KBM-7 (cell line): ENCODE measurements around the gene MTHFS.
"Not testable (repeated sequence)": the region's sequence is repeated elsewhere in the genome, so short reads cannot be mapped to it uniquely, and the experiment has no call there.

Source experiments
- DNase-seq: peaks from one replicate; pipeline ENCODE4 v3.0.0-alpha.2; 2015
- in situ Hi-C: fragments of 300-500 bp; cut with MboI; formaldehyde crosslinking; loops from 2 replicates; pipeline ENCODE4 v1.14.3; 2020; ENCODE audit warnings: low sequenced_read_pairs, low pct_unique_long_range_greater_than_20kb, mixed read lengths

The MTHFS gene

DNA sequence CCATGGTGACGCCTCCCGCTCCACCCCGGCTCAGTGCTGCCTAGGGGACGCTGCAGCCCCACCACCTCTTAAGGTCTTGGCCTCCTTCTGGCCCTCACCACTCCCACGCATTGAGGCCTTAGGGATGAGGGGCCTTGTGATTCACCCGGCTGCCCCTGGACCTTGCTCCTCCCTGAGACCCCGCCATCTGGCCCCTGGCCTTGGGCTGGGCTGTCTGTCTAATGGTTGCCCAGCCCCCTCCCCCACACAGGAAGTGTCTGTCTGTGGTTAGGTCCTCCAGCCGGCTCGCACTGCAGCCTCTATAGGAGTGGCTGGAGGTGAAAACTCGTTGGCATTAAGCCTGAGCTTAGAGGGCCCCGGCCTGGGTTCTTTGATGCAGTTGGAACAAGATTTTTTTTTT lies 21.5 kb upstream of the MTHFS start:
- in situ Hi-C loops = no loop called here

DNA sequence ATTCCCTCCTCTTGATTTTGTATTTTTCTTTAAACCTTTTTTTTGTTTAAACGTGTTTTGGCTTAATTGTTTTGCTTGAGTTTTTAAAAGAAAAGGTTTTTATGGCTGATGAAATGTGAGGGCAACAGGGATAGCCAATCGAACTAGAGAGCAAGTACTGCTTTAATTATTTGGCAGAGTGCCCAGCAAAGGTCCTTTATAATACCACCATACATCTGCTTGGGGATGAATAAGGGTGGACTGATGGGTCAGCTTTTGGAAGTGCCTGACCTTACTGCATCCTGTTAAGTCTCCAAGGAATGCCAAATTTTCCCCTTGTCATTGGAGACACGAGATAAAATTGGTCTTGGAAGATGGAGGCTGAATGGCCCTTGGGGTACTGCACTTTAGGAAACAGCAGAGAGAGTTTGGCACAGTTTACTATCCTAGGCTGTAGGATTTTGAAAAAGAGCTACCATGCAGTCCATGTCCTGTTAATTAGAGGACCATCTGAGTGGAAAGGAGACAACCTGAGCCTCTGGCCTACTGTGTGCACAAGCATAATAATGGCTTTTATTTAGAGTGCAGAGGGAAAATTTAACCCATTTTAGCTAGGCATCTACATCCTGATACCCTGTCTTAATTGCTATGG lies 19.8 kb upstream of the MTHFS start:
- DNase-seq = no peak
- in situ Hi-C loops = no loop called here

More for the DNA sequence above, 21.5 kb upstream of the MTHFS start:
- no peak for DNase-seq

DNA sequence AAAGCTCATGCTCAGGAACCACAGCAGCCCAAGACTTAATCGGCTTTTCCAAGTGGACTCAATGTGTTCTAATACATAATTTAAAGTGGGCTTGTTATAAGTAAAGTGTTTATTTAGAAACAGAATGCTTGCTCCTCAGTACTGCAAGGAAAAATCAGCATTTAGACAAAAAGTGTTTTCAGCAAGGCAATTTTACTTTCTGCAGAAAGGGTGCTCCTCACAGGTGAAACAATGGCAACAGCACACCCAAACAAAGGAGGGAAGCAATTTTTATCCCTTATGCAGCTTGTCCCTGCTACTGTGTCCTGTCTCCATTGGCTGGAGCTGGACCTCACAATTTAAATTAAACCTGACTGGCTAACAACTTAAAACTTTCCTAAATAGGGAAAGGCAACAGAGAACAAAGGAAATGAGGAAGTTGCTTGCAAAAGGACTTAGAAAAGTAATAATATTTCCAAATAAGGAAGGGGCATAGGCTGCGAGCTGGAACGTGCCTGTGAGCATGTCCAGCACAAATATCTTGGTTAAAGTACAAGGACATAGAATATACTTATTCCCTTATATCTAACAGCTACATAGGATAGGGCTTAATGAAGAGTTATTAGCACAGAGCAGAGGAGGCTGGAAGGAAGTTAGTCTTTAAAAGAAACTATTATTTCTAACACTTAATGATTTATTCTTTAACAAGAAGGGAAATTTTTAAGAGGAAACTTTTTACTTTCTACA lies 19.1 kb upstream of the MTHFS start:
- peak; percentile 61 for DNase-seq
- in situ Hi-C loops = not testable (repeated sequence)

DNA sequence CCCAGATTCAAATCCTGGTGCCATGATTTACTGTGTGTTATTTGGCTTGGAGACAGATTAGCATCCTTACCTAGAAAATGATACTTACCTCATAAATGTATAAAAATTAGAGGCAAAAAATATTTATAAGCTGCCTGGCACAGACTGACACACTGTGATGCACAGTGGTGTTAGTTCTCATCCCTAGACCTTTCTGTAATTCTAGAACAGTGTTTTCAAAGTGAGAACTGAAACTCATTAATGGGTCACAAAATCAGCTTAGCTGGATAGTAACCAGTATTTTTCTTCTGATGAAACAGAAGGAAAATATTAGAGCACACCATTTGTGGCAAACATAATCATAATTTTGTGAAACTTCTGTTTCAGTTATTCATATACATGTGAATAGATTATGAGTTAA lies 17.9 kb upstream of the MTHFS start:
- no peak for DNase-seq
- in situ Hi-C loops = no loop called here

DNA sequence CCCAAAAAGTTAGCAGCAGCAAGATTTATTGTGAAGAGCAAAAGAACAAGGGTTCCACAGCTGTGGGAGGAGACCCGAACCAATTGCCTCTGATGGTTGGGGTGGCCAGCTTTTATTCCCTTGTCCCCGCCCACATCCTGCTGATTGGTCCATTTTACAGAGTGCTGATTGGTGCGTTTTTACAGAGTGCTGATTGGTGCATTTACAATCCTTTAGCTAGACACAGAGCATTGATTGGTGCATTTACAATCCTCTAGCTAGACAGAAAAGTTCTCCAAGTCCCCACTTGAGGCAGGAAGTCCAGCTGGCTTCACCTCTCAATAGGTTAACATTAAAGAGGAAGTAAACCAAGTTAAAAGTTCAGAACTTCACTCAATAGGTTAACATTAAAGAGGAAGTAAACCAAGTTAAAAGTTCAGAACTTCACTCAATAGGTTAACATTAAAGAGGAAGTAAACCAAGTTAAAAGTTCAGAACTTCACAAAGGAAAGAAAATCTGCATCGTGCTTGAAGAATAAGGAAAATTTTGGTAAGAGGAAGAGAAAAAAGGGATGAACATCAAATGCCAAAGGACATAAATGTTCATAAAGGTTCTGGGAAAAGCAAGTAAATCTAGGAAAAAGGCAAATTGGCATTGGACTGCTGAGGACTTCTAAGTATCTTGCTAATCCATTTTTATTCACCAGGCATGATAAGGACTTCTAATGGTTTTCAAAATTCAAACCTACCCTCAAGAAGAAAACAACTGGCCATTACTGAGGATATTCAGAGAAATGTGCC lies 12.9 kb upstream of the MTHFS start:
- DNase-seq = peak; percentile 65
- in situ Hi-C loops = not testable (repeated sequence)

DNA sequence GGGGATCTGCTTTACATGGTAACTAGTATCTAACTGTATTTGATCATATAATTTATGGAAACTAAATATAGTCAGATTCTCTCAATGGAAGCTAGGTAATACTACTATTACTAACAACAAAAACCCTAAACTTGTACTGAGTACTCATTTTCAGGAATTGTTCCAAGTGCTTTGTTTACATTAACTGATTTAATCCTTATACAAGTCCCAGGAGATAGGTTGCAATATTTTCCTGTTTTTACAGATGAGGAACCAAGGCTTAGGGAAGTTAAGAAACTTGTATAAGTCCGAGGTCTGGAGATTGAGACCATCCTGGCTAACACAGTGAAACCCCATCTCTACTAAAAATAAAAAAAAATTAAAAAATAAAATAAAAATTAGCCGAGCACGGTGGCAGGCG lies 7.5 kb upstream of the MTHFS start:
- in situ Hi-C loops = no loop called here
- DNase-seq = no peak

DNA sequence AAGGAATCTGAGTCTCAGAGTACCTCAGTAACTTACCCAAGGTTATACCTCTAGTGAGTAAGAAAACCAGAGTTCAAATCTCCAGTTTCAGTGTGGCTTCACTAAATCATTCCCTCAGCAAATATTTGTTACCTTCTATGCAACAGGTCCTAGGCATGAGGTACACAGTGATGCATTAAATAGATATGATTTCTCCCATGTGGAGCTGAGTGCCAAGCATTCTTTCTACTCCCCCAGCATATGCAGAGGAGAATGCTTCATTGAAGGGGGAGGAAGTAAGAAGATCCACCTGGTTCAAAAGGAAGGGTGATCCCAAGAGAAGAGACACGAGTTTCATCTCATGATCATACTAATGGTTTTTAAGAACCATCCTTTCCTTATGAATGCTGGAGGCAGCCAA lies 6.8 kb upstream of the MTHFS start:
- DNase-seq = no peak
- in situ Hi-C loops = no loop called here

DNA sequence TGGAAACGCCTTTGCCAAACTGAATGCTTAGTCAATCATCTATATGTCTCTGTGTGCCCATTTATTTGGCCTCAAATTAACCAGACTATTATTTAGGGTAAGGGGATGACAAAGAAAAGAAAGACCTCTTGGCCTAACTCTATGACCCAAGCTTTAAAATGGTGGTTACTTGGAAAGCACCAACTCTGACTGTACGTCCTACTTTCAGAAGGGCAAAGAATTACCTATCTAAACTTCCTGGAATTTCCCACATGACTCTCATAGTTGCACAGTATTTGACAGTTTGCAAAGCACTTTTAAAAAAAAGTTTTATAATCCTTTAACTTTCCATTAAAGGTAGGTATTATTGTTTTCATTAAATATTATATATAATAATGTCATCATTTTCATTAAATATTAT lies 6.3 kb upstream of the MTHFS start:
- in situ Hi-C loops = no loop called here
- no peak for DNase-seq

DNA sequence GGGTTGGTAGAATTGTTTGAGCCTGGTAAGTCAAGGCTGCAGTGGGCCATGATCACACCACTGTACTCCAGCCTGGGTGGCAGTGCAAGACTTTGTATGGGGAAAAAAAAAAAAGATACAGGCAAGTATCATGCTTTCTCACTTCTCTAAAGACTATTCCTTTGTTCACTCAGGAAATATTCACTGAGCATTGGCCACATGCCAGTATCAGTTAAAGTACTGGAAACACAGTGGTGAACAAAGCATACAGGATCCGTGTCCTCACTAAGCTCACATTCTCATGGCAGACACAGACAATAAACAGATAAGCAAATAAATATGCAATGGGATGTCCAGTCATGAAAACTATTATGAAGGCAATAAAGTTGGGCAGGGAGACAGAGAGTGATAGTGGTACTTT lies 5.1 kb upstream of the MTHFS start:
- DNase-seq = no peak
- in situ Hi-C loops = no loop called here

DNA sequence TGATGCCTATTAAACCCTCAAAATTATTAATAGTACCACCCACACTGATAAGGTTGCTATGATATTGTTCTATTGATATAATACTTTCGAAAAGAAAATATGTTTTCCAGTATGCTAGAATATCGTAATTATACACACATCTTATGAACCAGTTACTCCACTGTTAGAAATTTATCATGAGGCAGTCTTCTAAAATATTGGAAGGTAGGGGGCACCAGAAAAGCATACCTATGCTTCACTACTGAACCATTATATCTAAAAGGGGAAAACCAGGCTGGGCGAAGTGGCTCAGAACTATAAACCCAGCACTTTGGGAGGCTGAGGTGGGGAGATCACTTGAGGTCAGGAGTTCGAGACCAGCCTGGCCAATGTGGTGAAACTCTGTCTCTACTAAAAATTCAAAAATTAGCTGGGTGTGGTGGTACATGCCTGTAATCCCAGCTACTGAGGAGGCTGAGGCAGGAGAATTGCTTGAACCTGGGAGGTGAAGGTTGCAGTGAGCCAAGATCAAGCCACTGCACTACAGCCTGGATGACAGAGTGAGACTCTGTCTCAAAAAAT lies 4.1 kb upstream of the MTHFS start:
- in situ Hi-C loops, DNase-seq: not testable (repeated sequence)

DNA sequence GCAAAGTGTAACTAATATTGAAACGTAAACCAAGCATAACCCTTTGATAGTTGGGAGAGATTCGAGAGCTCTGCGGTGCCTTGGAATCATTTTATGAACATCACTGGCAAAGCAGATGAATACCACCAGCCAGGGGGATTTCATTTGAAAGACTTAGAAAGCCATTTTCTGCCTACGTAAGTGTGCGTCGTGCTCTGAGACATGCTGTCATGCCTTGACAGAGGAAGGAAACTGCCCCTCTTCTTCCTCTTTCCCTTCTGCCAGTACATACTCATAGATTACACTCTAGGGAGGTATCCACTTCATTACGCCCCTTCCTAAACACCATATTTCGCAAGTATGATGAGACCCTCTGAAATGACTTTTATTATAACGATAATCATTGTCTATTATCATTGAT lies 3.3 kb upstream of the MTHFS start:
- DNase-seq = peak; percentile 69
- in situ Hi-C loops = no loop called here

DNA sequence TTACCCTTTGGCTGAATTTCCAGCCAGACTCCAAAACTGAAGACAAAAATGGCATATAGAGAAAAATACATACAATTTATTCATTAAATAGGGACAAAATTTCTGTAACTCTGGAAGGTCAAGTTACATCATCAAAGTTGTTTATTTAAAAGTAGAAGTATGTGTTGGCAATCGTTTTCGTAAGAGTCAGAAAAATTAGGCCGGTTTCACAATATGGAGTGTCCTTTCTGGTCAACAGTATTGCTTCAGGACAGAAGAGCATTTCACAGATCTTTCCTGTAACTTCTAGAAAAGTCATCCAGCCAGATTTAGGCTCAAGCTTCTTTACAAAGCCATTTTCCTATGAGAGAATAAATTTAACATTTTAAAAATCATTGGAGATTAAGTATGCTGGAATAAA lies 2.0 kb upstream of the MTHFS start:
- not testable (repeated sequence) for DNase-seq
- in situ Hi-C loops = loop anchor here (25.0 kb wide), 1 partner anchor 264 kb away; the partner anchor contains the start of gene FAH

DNA sequence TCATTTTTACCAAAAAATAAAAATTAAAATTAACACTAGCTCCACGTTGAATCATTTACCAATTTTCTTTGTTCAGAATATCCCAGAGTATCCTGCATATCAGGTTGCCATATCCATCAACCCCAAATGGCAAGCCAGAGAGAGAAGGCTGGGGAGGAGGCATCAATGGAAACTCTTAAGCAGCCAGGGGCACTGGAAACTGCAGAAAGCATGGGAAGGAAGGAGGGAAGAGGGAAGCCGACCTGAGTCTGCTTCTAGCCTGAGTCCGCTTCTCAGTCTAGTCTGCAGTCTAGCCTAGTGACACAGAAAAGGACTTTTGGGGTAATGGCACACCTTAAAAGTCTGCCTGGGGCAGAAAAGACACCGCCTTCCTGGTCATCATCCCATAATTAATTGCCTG lies 1.6 kb upstream of the MTHFS start:
- no peak for DNase-seq
- in situ Hi-C loops = loop anchor here (25.0 kb wide), 1 partner anchor 264 kb away; the partner anchor contains the start of gene FAH

DNA sequence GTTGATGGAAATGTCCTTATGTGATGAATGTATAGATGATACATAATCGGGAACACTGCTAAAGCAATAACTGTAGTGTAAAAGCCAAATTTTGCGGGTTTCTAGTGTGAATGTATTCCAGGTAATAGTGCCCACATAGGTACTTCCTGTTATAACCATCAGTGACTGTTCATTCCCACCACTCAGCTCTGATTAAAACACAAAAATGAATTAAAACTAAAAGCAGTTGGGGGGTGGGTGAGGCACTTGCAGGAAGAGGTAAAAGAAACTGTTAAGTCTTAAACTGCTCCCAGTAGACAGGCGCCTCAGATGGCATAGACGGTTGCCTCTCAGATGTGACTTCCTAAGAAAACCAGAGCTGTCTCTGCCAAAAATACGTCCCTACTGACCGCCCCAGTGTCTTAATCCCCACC lies 893 bp upstream of the MTHFS start:
- in situ Hi-C loops = loop anchor here (25.0 kb wide), 1 partner anchor 265 kb away; the partner anchor contains the start of gene FAH
- DNase-seq = peak; percentile 46

DNA sequence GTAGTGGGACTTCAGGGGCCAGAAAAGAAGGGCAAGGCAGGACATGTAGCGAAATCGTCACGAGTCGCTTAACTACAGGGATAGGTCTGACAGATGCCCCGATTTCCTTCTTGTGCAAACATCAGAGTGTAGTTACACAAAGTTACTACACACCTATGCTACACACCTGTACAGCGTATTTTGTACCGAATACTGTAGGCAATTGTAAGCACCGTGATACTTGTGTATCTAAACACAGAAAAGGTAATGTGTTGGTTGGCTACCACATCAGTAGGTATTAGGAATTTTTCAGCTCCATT lies 515 bp upstream of the MTHFS start:
- DNase-seq = no peak
- in situ Hi-C loops = loop anchor here (25.0 kb wide), 1 partner anchor 265 kb away; the partner anchor contains the start of gene FAH

DNA sequence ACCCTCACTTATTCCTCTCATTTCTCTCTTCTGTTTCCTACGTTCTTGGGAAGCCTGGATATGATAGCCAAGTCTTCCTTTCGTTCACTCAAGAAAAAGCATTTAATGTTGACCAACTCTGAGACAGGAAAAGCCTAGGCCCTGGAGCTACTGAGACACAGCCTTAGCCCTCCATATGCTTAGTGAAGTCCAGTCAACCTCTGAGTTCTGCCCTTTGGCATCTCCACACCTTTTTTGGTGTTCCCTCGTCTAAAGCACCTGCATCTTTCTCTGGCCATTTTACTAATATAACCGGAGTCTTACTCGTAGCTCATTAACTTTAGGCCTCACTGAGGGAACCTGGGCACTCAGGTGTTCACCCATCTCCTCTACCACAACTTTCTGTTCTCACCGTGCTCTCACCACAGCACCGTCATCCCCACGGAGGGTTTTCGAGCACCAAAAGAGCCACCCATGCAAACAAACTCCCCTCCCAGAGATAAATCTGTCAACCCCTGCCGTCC lies 632 bp downstream of the MTHFS start:
- in situ Hi-C loops = loop anchor here (25.0 kb wide), 1 partner anchor 266 kb away; the partner anchor contains the start of gene FAH
- DNase-seq = no peak

DNA sequence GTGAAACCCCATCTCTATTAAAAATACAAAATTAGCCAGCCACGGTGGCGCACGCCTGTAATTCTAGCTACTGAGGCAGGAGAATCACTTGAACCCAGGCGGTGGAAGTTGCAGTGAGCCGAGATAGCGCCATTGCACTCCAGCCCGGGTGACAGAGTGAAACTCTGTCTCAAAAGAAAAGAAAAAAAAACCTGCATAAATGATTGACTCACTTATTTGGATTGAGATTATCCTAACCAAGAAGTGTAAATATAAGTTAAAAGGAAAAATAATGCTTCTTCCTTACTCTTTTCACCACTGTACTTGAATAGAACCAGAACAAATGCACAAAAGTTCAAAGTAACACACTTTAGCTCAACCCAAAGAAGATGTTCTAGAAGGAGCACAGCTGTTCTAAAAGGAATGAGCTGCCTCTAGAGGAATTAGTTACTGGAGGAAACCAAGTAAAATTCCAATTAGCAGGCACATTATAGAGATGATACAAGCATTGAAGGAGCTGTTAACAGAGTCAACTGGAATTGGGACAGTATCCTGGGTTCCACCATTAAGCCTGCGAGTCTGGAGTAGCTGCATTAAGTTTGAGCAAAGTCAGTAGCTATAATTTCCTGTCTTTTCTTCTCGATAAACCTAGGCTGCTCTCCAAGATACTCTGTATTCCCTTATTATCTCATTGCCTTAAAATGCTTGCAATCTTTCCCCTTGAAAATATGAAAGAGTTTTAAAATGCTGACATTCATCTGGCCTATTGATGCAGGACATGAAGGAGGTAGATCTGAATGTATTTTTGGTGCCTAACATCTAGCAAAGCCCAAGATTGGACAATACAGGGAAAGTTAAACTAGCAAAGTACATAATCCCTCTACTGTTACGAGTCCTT lies 9.5 kb downstream of the MTHFS start:
- in situ Hi-C loops = loop anchor here (25.0 kb wide), 1 partner anchor 275 kb away; the partner anchor contains the start of gene FAH
- DNase-seq = no peak

DNA sequence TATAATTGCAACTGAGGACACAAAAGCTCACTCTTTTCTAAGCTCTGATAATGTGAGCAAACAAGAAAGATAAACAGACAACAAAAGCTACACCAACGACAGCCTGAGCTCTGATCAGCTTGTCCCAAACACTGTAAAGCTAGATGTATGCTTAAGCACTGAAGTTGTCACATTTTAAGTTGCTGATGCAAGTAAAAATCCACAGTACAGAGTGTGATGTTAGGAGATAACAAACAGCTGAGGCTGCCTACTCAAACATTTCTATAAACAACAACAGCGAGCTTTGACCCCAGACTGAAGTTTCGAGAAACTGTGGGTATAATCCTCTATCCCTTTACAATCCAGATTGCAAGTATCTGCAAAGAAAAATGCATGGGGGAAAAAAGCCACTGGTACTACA lies 10.7 kb downstream of the MTHFS start:
- DNase-seq = no peak
- in situ Hi-C loops = loop anchor here (25.0 kb wide), 1 partner anchor 276 kb away; the partner anchor contains the start of gene FAH
